GM19463 (cell line): ENCODE data around the gene TGFBR3.

Experiments used
- ATAC-seq: cut with Tn5 transposase; IDR thresholded peaks from one replicate; pipeline ENCODE4 v1.9.1; 2021; ENCODE audit warnings: mild to moderate bottlenecking, moderate library complexity; ENCODE audit not compliant: unreplicated experiment

TGFBR3 gene

GRCh38 chr1:91803847-91804545, 82.0 kb downstream of the TGFBR3 start:
- peak; percentile 92 for ATAC-seq

- ATAC-seq: no peak
These were observed 82.8 kb downstream of the TGFBR3 start for GRCh38 chr1:91803123-91803522.

DNA sequence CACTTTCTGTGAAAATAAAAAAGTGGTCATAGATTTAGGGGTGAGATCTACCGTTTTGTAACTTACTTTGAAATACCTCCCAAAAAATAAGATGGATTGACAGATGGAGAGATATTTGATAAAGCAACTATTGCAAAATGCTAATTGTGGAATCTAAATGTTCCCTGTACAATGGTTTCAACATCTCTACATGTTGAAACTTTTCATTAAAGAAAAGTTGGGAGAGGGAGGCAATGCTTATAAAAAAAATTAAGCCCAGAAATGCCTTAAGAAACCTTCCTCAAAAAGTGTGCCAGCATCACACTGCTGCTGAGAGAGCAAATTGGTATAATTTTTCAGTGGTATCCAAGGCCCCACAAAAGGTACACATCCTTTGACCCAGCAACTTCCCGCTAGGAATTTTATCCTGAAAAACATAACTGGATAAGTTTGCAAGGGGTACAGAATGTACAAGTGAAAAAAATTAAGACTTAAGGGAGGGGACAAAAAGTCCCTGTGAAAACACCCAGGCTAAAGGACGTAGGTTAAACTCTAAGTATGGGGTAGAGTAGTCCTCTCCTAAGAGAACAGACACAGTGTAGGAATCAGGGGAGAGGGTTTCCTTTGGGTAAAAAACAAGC, 84.3 kb downstream of the TGFBR3 start:
- no peak for ATAC-seq

DNA sequence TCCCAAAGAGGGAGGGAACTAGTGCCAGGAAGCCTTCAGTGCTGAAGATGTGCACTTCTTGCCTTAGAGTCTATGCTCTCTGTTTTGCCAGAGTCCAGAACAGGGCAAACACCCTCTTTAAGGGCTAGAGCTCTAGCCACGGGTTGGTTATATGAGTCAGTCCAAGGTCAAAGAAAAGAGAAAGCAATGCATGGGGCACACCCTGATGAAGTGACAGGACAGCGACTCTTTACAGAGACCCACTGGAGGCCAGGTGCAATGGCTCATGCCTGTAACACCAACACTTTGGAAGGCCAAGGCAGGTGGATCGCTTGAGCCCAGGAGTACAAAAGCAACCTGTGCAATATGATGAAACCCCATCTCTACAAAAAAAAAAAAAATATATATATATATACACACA, 86.1 kb downstream of the TGFBR3 start:
- no peak for ATAC-seq

DNA sequence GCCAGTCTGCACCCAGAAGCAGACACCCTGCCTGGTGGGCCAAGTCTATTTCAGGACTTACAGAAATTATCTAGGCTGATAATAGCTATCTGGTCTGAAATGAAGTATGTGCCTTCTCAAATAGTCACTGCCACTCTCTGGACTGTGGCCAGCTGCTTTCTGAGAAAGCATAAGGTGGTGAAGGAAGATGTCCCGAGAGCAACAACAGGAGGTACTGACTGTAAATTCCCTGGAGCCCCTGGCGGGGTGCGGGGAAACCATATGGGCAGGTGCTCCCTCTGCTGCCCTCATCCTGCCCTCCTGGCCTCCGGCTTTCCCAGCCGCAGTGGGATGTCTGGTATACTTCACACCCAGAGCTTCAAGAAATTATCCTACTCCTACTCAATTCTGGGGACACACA, 86.8 kb downstream of the TGFBR3 start:
- ATAC-seq: no peak

GRCh38 chr1:91798740-91799139, 87.2 kb downstream of the TGFBR3 start:
- ATAC-seq: no peak

- ATAC-seq: no peak
These were observed 87.7 kb downstream of the TGFBR3 start for GRCh38 chr1:91798241-91798648.

DNA sequence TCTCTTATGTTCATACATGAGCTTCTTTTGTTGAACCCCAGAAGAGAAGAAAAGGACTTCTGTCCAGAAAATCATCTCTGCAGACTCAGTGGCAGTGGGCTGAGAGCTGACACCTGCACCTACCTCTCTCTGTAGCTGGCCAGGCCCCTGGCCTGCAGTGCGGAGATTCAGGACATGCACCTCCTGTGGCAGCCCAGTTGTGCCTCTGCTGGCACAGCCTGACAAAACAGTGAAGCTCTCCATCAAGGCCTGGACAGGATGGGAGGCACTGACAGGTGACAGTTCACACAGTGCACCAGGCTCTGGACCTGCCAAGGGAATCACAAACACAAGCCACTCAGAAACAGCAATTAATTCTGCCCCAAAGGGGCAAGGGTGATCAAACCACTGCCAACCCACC, 88.8 kb downstream of the TGFBR3 start:
- ATAC-seq: no peak

DNA sequence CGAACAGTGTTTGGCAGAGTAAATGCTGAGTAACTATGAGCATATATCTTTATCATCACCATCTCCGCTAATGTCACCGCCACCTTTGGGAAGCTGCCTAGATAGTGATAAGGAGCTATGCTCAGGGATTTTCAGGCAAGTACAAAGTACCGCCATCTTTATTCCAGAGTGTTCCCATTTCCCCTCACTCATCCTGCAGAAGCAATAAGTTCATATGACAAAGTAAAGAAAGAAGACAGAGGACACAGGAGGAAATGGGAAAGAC, 89.6 kb downstream of the TGFBR3 start:
- ATAC-seq: no peak

DNA sequence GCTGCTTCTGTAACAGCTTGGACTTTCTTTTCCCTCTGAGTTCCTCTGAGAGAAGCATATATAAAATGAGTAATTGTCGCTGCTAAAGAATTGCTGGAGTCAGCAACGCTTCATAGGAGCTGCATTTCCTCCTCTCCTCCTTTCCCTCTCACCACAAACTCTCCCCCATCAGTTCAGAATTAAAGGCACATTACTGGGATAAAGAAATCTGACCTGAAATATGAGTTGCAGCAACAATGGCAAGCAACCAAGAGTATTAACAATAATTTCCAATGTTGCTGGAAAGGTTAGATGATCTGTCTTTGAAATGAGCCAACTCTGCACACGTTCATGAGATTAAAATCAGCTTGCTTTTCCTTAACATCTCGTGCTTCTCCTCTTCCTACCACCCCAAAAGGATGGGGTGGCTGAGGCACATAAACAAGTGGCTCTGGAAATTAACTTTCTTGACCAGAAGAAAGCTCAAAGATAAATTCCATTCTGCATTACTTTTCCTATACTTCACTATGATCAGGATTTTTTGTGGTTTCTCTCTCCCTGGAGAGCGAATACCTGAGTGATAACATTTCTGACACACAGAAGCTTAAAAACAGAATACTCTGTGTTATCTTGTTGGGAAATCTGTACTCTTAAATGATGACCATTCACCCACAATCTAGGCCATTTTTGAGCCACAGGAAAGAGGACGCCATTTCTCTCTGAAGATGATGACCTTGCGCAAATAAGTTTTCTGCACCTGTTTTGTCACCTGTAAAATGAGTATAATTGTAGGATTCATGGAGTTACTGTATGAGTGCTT, 90.2 kb downstream of the TGFBR3 start:
- ATAC-seq: no peak

DNA sequence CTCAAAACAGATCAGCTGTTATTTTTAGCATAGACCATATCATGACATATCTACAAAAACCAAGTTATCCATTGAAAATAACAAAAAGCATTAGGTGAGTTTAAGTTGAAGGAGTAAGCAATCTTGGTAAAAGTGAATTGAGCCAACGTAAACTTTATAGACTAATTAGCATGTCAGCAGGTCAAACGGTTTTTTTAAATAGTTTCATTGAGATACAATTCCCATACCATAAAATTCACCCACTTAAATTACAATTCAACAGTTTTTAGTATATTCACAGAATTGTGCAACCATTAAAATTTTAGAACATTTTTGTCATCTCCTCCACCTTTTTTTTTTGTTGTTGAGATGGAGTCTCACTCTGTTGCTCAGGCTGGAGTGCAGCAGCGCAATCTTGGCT, 92.1 kb downstream of the TGFBR3 start:
- ATAC-seq: no peak

DNA sequence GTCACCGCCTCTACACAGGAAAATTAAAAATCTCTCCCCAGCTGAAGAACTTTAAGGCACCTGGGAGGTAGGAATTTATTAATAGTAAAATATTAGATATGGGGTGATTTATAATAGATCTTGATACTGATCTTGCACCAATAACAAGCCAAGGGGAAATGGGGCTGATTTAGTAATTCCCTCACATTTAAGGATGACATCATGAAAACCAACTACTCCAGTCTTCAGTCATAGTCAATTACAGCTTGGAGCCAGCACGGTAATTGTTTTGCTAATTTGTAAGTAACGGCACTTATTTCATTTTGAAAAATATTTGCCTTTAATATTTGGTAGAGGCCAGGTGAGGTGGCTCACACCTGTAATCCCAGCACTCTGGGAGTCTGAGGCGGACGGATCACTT, 92.8 kb downstream of the TGFBR3 start:
- no peak for ATAC-seq

DNA sequence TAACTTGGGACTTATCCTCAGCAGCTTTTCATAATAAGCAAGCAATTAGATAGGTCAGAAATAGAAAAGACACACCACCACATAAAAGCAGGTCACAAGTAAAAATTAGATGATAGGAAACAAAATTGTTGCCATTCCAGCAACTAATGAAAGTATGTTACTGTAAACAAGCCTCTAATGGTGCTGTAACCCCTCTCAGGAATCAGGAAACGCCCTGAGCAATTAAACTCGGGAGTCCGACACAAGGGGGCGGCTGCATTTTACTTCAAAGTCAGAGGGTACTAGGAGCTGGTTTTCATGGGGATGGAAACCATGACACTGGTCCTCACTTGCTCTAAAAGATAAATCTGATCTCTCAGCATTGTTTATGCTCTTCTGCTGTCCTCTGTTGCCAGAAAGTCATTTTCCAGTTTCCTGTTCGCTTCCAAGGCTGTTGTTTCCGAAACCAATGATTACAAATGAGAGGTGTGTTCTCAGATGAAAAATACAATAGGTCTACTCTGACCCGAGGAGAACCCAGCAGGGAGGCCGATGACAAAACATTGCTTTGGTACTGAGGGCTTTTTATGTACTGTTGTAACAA, 93.4 kb downstream of the TGFBR3 start:
- ATAC-seq: no peak

DNA sequence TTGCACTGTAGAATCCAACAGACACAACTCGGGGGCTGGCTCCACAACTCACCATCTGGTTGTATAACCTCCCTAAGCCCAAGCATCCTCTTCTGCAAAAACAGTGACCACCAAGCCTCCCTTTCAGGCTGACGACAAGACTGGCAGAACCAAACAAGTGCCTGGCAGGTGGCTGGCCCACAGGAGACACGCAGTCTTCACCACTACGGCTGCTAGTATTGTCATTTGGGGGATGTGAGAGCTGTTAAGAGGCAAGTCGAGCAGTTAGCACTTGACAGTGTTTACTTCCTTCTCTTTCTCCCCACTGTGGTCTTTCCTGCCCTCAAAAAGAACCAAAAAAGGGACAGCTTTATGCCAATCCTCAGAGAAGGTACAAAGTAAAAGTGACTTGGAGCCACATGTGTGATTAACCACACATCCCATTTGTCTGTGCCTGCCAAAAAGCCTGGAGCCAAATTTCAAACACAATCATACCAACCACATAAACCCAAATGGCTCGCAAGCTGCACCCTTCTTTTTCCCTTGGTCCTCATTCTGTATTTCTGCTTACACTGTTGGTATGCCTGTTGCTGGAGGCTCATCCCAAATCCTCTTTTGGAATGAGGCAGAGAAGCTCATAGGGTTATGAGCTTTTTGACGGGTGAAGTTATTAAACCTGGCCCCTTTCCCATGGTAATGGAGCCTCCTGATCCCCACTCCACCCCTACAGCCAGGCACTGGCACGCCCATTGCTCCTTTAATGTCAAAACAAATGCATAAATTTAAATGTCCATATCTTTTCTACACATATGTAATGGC, 94.1 kb downstream of the TGFBR3 start:
- ATAC-seq: no peak

DNA sequence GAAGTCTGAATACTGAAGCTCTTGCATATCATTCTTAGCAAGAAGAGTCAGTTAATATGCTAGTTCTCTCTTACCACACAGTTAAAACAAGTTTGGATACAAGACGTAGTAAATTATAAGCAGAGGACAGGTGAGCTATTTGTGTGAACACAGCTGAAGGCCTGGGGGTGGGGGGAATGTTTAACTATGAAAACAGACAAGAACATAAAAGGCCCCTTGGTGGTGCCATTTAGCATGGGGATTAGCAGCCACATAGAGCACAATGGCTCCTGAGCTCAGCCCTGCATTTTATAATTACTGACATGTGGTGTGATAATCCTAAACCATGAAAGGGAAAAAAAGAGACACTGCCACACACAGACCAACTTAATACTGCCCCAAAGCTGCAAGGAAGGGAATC, 94.8 kb downstream of the TGFBR3 start:
- ATAC-seq: no peak

DNA sequence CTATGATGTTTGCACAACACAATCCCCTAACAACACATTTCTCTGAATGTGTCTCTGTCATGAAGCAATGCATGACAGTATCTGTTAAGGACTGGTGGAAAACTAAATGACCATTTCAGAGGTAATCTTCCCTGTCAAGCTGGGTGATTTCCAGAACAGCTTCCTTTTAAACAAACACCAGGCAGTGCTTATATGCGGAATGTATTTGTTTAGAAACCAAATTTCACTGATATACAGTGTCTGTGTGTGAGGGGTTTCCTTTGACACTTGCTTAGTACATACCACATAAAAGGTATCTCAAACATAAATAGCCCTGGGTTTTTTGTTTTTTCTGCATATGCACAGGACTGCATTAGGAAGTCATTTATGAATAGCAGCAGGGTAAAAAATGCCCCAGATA, 95.6 kb downstream of the TGFBR3 start:
- ATAC-seq: no peak

DNA sequence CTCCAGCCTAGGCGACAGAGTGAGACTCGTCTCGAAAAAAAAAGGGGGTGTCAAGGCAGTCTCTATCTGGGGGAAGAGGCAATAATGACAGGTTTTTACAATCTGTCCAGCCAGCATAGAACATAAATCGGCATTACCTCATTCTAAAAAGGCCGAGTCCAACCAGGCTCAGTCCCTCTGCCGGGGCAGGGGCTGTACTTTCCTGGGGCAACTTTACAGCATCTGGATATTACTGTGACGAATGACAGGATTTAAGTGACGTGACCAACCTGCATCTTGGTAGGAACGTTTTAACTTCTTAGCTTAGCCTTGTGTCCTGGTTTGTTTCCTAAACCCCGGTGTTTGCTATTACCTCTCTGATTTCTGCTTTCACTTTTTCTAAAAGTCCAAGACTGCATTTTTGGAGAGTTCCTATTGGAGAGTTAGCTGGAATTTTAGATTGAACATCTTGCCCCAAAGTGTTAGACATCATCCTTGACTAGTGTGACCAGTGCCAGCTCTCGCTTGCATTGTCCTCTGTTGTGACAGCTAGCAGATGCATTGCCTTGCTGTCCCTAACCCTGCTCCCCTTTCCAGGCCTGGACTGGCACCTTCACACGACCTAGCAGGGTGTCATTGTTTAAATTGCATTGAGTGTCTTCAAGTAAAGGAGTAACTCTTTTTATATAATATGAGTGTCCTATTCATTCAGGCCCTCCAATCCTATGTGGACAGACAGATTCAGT, 96.5 kb downstream of the TGFBR3 start:
- no peak for ATAC-seq

- ATAC-seq: no peak
These were observed 98.0 kb downstream of the TGFBR3 start for GRCh38 chr1:91787919-91788318.

GRCh38 chr1:91784616-91785015, 101.3 kb downstream of the TGFBR3 start:
- no peak for ATAC-seq

GRCh38 chr1:91784191-91784590, 101.8 kb downstream of the TGFBR3 start:
- ATAC-seq: no peak
